Neural crest cell (in vitro differentiated cells): ENCODE data around the gene SEPHS1. TPM values are rescaled to one million over a fixed set of nuclear protein-coding genes. Genes with fewer than 3 reads are reported as not detected.
"Not testable (repeated sequence)": the region's sequence is repeated elsewhere in the genome, so short reads cannot be mapped to it uniquely, and the experiment has no call there.

Experiments used
- DNase-seq: peaks from one replicate; pipeline ENCODE4 v3.0.0; 2021; ENCODE audit warnings: low read depth, mixed read lengths, low spot score
- H3K27ac Mint-ChIP-seq: one replicate; pipeline ENCODE4 v1.8.0; 2021; ENCODE audit warnings: mild to moderate bottlenecking, mixed read lengths; ENCODE audit not compliant: unreplicated experiment
- H3K27me3 Mint-ChIP-seq: 2 replicates; pipeline ENCODE4 v1.8.0; 2021; ENCODE audit warnings: low read depth, mild to moderate bottlenecking, mixed read lengths
- H3K36me3 Mint-ChIP-seq: 2 replicates; pipeline ENCODE4 v1.8.0; 2021; ENCODE audit warnings: low read depth, mild to moderate bottlenecking, mixed read lengths
- H3K4me1 Mint-ChIP-seq: 2 replicates; pipeline ENCODE4 v1.8.0; 2021; ENCODE audit warnings: mixed read lengths
- H3K4me3 Mint-ChIP-seq: one replicate; pipeline ENCODE4 v1.8.0; 2021; ENCODE audit warnings: mild to moderate bottlenecking, mixed read lengths
- H3K9me3 Mint-ChIP-seq: 2 replicates; pipeline ENCODE4 v1.8.0; 2021; ENCODE audit warnings: mixed read lengths
- CTCF ChIP-seq: fragments of 200-600 bp; sonication (generic); conservative IDR thresholded peaks from 2 replicates; pipeline ENCODE4 v1.5.0; 2021; ENCODE audit warnings: antibody characterized with exemption, mild to moderate bottlenecking
- total RNA-seq: library from RNA; stranded (reverse); gene quantifications from 2 replicates; pipeline ENCODE4 v1.2.1, GENCODE V29; 2021

The SEPHS1 gene
- total RNA-seq, 1 donor from 2014 or later, result 158 TPM

- H3K36me3 Mint-ChIP-seq, result peaks cover 3% of the 10 kb centered on the region
- no peaks in the 10 kb centered on the region for H3K27me3 Mint-ChIP-seq
- H3K27ac Mint-ChIP-seq, result no peak overlapping the region
- TF ChIP-seq CTCF, result no peak
- peaks cover 14% of the 10 kb centered on the region for H3K4me1 Mint-ChIP-seq
- no peaks in the 10 kb centered on the region for H3K9me3 Mint-ChIP-seq
- no peak for DNase-seq
- no peak overlapping the region for H3K4me3 Mint-ChIP-seq
Measured at GRCh38 chr10:13296476-13296875, 51.6 kb downstream of the SEPHS1 start.

GRCh38 chr10:13294784-13295183 lies 53.3 kb downstream of the SEPHS1 start:
- TF ChIP-seq CTCF, result no peak
- Mint-ChIP-seq H3K27ac (no peak overlapping the region), H3K36me3 (peaks cover 5% of the 10 kb centered on the region), H3K9me3 (no peaks in the 10 kb centered on the region), H3K4me1 (peaks cover 9% of the 10 kb centered on the region), H3K27me3 (no peaks in the 10 kb centered on the region), H3K4me3 (no peak overlapping the region)
- no peak for DNase-seq

GRCh38 chr10:13291821-13292773 lies 56.0 kb downstream of the SEPHS1 start:
- no peaks in the 10 kb centered on the region for H3K27me3 Mint-ChIP-seq
- no peak overlapping the region for H3K4me3 Mint-ChIP-seq
- peaks cover 14% of the 10 kb centered on the region for H3K36me3 Mint-ChIP-seq
- TF ChIP-seq CTCF, result no peak
- no peak overlapping the region for H3K27ac Mint-ChIP-seq
- H3K9me3 Mint-ChIP-seq, result no peaks in the 10 kb centered on the region
- H3K4me1 Mint-ChIP-seq, result peaks cover 4% of the 10 kb centered on the region
- no peak for DNase-seq

- peaks cover 4% of the 10 kb centered on the region for H3K4me1 Mint-ChIP-seq
- DNase-seq, result no peak
- no peak for TF ChIP-seq CTCF
- H3K27ac Mint-ChIP-seq, result no peak overlapping the region
- H3K27me3 Mint-ChIP-seq, result no peaks in the 10 kb centered on the region
- no peak overlapping the region for H3K4me3 Mint-ChIP-seq
- H3K9me3 Mint-ChIP-seq, result no peaks in the 10 kb centered on the region
- peaks cover 15% of the 10 kb centered on the region for H3K36me3 Mint-ChIP-seq
Measured at GRCh38 chr10:13291061-13291460, 57.0 kb downstream of the SEPHS1 start.

- Mint-ChIP-seq H3K9me3 (no peaks in the 10 kb centered on the region), H3K36me3 (peaks cover 11% of the 10 kb centered on the region), H3K27ac (no peak overlapping the region), H3K4me3 (no peak overlapping the region), H3K27me3 (no peaks in the 10 kb centered on the region), H3K4me1 (no peaks in the 10 kb centered on the region)
- no peak for TF ChIP-seq CTCF
- no peak for DNase-seq
Measured at GRCh38 chr10:13284050-13284449, 64.0 kb downstream of the SEPHS1 start.

GRCh38 chr10:13282348-13282747 lies 65.7 kb downstream of the SEPHS1 start:
- H3K4me1 Mint-ChIP-seq, H3K9me3 Mint-ChIP-seq, H3K27me3 Mint-ChIP-seq, DNase-seq, H3K36me3 Mint-ChIP-seq, H3K27ac Mint-ChIP-seq, H3K4me3 Mint-ChIP-seq: not testable (repeated sequence)
